RCC 7860 (cell line): Measurements from ENCODE around the gene CORO2A.

ENCODE experiments used
- DNase-seq: peaks from one replicate; pipeline ENCODE4 v3.0.0-alpha.2; 2015; ENCODE audit warnings: low spot score
- FAIRE-seq: peaks from 2 replicates; lab custom pipeline; 2012; peaks lifted over from hg19 to GRCh38; lab: Jason Lieb, UNC

The CORO2A gene

DNA sequence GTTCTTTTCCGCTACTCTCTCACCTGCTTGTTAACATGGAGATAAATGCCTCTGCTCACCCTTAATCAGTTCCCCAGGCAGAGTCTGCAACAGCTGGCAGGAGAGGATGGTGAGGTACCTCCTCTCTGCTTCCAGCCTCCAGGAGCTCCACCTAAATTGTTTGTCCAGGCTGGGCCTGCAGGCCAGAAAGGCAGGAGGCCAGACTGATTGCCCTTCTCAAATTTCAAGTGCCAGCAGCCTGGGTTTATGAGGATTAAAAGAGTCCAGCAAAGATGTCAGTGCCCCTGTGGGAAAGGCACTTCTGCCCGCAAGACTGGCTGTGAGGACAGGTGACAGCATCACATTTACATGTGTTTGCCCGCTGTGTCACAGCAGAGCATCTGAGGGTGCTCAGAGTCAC, 19.8 kb downstream of the CORO2A start:
- FAIRE-seq (no peak), DNase-seq (no peak)

DNA sequence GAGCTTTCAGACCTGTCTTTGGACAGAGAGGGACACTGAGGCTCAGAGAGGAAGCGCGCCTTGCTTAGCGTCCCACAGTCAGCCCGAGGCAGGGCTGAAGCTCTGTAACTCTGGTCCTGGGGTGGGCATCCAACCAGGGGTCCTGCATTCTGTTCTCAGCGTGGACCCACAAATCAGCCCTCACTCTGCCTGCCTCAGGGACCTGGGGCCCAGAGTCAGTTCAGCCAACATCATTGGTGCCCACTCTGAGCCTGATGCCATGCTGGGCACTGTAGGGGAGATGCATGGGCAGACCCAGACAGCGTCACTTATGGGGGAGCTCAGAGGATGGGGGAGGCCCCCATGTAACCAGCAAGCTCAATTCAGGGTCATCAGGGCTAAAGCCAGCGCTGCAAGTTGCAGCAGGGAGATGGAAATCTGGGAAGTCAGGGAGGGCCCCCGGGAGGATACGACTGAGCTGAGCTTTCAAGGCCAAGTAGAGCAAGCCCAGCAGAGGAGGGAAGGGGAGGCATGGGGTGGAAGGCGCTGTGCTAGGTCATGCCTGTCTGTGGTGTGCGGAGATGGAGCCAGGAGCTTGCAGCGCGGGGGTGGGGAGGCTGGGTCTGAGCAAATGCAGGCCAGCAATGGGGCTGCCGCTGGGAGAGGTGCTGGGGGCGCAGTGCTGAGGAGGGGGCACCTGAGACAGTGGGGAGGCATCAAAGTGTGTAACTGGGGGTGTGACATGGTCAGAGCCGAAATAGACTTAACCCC, 21.1 kb downstream of the CORO2A start:
- DNase-seq (no peak), FAIRE-seq (no peak)

DNA sequence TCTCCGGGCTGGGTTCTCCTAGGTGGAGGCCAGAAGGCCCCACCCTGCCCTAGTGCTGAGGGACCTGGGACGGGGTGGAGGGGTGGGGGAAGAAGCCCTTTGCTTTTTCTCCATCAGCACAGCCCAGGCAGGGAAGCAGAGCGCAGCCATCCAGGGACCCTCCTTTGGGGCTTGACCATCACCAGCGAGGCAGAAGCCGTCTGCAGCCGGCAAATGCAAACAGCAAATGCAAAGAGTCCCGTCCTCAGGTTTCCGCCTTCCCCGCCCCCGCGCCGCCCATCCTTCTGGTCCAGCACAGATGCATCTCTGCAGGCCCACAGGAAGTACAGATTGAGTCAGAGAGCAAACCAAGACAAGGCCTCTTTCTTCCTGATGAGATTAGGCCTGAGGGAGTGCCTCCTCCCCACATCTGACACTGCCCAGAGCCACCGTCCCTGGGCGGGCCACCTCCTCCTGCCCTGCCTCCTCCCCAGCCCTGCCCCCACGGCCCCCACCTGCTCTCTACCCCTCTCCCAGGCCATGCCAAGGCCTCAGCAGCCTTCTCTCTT, 23.4 kb downstream of the CORO2A start:
- FAIRE-seq = no peak
- no peak for DNase-seq

DNA sequence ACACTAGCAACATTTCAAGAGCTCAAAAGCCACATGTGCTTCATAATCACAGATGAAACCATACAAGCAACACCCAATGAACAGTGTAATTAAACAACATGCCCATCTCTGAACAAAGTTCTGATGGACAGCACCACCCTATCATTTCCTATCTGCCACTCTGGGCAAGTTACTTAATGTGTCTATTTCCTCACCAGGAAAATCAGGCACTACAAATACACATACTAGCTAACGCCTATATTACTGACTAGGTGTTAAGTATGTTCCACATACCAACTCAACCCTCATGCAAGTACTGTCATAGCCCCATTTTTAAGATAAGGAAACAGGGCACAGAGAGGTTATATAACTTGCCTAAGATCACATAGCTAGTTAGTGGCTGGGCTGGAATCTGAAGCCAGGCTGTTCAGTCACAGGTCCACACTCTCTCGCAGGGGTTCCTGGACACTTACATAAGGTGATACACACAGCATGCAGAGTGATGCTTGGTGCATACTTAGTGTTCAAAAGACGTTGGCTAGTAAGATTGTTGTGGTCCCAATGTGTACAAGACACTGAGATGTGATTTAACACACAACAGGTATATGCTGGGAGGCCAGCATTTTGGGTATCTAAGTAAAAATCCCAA, 24.2 kb downstream of the CORO2A start:
- FAIRE-seq = no peak
- DNase-seq = no peak

DNA sequence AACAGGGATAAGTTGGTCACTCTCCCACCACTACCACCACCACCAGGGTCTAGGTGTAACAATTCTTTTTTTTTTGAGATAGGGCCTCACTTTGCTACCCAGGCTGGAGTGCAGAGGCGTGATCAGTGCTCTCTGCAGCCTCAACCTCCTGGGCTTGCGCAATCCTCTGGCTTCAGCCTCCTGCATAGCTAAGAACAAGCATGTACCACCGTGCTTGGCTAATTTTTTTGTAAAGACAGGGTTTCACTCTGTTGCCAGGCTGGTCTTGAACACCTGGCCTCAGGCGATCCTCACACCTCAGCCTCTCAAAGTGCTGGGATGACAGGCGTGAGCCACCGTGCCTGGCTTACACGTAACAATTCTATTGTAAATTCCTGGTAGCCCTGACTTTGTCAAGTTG, 27.5 kb downstream of the CORO2A start:
- DNase-seq = no peak
- no peak for FAIRE-seq

DNA sequence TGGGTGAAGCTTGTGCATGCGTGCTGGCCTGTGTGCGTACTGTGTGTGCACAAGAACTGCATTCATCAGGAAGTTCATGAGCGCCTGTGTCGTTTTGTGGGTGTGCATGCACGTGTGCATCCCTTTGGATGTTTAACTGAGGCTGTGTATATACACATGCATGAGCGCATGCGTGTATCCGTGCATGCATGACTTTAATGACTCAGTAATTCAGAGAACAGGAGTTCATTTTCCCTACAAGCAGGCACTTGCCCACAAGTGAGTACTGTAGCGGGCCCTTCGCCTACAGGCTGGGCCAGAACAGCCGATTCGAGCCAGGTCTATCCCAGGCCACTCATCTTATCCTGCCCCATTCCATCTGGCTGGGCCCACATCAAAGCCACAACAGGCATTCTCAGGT, 29.8 kb downstream of the CORO2A start:
- DNase-seq (no peak), FAIRE-seq (no peak)

DNA sequence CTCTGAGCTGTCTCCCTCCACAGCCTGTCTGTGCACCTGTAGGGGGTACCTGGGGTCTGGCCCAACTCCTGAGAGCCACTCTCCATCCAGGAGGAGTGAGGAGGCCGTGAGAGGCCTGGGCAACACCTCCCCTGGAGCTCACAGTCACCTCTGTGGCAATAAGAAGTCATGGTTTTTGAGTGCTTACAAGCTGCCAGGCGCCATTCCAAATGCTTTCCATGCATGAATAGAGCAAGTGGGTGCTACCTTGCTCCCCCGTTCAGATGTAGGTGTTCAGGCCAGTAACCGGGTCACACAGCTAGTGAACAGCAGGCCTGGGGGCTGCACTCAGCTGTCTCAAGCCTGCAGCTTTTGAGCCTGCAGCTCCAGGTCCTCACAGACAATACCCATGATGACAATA, 30.6 kb downstream of the CORO2A start:
- FAIRE-seq (no peak), DNase-seq (no peak)

DNA sequence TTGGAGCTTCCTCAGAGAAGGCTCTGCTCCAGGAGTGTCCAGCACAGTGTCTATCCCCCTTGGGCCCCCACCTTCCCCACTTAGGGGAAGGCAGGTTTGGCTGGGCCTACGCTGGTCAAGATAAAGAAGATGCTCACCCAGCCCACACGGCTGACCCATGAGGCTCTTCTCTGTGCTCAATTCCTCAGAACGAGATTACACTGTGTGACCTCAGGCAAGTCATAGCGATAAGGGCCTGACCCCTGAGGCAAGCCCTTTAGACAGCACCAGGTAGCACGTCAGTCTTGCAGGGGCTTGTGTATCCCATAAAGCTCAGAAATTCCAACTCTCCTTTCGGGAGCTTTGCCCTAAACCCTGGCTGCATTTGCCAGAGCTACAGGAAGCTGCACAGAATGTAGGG, 32.6 kb downstream of the CORO2A start:
- DNase-seq (no peak), FAIRE-seq (no peak)

DNA sequence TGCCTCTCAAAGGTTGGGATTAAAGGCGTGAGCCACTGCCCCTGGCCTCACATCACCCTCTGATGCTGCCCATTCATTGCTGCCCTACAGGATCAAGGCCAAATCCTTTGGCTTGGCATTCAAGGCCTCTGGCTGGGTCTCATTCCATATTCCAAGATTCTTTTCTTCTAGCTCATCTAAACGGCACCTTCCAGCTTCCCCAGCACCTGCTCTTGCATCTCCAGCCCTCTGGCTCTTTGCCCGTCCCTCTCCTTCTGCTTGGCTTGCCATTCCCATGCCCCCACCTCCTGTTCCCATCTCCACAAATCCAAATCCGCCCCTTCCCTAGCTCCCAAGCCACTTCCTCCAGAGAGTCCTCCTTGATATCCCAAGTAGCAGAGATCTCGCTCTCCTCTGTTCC, 33.1 kb downstream of the CORO2A start:
- DNase-seq (no peak), FAIRE-seq (no peak)

DNA sequence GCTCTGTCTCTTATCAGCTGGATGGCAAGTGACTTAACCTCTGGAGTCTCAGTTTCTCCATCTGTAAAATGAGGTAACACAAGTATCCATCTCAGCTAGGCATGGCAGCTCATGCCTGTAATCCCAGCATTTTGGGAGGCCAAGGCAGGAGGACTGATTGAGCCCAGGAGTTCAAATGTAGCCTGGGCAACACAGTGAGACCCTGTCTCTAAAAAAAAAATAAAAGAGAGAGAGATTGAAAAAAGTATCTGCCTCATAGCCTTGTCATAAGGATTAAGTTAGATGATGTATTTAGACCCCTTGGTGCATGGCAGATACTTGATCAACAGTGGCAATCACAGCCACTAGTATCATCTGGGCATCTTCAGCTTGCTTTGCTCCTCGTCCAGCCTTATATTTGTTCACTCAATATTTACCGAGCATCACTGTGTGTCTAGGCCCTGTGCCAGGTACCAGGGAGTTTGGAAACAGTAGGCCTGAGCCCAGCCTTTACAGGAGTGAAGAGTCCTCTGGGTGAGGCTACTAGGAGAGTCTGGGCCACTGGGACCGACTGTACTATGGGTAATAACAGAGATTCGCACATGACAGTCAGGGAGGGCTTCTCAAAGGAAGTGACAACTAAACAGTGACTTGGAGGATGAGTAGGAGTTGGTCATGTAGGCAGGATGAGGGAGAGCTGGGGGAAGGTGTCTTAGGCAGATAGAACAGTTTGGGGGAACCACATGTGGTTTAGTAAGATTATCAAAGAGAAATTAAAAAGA, 34.2 kb downstream of the CORO2A start:
- DNase-seq (no peak), FAIRE-seq (no peak)

DNA sequence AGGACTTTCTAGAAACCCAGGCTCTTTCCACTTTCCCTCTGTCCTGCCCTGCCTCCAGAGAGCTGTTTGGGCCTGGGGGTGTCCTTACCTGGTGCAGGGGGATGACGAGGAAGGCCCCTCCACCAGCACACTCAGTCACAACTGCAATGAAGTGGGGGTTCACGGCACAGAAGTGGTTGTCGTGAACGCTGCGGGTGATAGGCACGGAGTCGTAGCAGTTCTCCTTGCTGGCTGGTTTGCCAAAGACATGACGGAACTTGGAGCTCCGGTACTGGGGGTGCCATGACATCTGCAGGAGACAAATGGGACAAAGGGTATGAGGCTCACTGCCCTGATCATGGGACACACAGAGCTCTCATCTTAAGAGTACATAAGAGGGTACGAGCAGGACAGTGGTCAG, 35.1 kb downstream of the CORO2A start:
- no peak for DNase-seq
- no peak for FAIRE-seq

DNA sequence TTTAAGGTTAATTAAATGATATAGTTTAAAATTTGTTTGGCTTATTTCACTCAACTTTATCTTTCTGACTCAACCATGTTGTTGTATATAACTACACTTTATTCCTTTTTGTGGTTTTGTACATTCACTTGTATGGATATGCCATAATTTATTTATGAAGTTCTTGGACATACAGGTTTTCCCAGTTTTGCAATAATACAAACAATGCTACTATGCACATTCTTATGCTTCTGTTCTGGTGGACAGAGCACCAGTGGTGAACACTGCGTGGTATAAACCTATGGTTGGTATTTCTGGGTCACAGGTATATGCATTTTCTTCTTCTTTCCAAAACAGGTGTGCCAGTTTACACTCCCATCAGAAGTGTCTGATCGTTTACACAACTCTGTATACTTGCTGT, 37.8 kb downstream of the CORO2A start:
- DNase-seq (no peak), FAIRE-seq (no peak)

DNA sequence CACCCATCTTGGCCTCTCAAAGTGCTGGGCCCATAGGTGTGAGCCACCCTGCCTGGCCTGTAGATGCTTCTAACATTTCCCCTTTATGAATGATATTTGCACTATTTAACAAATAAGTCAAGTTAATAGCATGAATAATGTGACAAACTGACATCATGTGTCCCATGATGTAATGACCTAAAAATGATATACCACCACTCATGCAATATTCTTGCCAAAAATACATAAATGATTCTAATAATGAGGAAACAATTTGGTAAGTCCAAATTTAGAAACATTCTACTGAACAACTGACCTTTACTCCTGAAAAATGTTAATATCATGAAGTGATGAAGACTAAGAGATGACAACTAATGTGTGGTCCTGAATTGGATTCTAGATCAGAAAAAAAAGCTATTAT, 39.9 kb downstream of the CORO2A start:
- no peak for DNase-seq

DNA sequence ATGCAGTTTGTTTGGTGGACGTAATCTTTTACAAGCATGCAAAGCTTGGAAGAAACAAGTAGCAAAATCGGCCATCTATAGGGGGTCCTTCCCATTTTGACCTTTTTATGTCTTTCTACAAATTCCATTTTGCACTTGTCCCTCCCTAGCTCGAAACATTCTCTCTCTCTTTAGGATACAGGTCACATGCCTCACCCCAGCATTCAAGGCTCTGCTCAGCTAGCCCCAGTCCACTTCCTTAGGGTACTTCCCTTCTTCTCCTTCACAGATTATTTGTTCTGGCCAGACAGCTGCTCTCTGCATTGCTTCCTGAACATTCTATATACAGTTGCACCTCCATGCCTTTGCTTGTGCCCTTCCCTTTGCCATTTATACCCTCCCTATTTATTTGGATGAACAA, 41.7 kb downstream of the CORO2A start:
- DNase-seq (no peak), FAIRE-seq (no peak)

More for the DNA sequence above, 39.9 kb downstream of the CORO2A start:
- FAIRE-seq = no peak

DNA sequence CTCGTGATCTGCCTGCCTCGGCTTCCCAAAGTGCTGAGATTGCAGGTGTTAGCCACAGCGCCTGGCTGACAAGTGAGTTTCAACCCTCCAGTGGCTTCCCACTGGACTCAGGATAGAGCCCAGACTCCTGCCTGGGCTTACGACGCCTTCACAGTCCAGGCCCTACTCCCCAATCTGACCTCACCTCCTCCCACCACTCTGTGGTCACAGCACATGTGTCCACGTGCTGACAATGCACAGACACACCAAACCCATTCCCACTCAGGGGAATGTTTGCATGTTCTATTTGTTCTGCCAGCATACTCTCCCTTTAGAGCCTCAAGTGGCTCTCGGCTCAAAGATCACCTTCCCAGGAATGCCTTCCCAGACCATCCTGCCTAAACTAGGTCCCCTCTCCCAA, 42.3 kb downstream of the CORO2A start:
- FAIRE-seq (no peak), DNase-seq (no peak)

DNA sequence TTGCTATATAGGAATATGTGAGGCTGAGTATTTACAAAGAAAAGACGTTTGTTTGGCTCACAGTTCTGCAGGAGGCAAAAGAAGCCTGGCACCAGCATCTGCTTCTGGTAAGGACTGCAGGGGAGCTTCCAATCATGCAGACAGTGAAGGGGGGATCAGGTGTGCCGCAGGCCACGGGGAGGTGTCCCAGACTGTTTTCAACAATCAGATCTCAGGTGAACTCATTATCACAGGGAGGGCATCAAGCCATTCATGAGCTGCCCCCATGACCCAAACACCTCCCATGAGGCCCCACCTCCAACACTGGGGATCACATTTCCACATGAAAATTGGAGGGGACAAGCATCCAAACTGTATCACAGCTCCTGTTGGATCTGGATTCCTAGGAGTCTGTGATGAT, 43.0 kb downstream of the CORO2A start:
- no peak for FAIRE-seq
- no peak for DNase-seq

DNA sequence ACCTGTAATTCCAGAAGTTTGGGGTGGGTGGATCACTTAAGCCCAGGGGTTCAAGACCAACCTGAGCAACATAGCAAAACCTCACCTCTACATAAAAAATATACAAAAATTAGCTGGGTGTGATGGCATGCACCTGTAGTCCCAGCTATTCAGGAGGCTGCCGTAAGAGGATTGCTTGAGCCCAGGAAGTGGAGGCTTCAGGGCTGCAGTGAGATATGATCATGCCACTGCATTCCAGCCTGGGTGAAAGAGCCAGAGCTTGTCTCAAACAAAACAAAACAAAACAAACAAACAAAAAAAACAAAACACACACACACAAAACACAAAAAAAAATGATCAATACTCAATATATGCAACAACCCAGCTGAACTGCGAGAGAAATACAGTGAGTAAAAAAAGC, 44.0 kb downstream of the CORO2A start:
- FAIRE-seq (no peak), DNase-seq (no peak)

DNA sequence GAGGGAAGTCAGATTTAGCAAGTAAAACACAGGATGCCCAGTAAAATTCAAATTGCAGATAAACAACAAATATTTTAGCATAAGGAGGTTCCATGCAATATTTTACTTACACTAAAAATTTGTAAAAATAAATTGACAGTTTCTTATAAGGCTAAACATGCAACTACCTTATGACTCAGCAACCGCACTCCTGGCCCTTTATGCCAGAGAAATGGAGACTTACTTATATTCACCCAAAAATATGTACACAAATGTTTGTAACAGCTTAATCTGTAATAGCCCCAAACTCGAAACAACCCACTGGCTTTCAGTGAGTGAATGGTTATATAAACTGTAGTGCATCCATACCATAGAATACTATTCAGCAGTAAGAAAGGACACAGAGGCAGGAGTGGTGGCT, 44.9 kb downstream of the CORO2A start:
- FAIRE-seq = no peak
- DNase-seq = no peak

DNA sequence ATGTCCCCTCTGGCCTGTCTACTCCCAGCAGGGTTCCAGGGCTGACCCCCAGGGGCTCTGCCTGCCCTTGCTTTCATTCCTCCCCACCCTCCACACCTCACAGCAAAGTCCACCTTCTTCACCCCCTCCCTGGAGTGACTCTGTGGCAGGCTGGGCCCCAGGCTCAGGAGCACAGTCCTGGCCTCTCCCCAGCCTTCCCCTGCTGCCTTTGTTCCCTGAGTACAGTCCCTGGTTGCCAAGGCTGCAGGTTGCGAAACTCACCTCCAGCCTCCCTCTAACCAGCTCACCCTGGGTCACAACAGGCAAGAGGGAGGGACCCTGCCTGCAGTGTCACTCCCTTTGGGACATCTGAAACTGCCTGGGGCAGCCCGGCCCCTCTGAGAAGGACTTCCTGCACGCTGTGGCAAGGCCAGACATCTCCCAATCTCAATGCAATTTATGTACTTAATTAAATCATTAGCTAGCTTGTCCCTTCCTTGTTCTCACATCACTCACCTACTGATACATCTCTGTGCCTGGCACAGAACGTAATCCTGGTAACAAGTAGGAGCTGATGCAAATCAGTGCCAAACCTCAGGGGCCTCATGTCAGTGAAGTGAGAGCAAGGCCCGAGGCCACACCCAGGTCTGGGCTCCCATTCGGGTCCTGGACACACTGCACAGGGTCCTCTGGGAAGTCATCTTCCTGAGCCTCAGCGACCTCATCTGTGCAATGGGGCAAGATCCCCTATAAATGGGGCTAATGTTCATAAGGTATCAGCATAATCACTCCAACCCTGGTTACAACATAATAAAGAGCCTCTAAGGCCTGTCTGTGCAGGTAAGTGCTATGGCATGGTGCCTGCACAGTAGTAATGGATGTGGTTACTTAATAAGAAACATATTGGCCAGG, 46.1 kb downstream of the CORO2A start:
- FAIRE-seq = no peak
- DNase-seq = no peak

DNA sequence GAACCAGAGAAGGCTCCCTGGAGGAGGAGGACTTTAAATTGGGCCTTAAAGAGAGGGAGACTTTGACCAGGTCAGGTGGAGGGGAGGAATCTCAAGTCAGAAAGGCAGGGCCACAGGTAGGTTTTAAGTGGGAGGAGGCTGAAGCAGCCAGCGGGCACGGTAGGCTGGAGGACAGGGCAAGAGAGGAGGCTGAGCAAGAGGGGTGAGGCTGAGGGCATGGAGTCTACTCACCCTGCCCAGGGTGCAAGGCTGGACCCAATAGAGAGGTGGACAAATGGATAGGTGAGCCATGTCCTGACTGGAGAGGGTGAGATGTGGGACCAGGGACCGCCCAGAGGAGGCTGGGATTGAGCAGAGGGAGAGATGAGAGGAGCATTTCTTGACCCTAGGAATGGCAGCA, 47.8 kb downstream of the CORO2A start:
- DNase-seq (no peak), FAIRE-seq (no peak)

DNA sequence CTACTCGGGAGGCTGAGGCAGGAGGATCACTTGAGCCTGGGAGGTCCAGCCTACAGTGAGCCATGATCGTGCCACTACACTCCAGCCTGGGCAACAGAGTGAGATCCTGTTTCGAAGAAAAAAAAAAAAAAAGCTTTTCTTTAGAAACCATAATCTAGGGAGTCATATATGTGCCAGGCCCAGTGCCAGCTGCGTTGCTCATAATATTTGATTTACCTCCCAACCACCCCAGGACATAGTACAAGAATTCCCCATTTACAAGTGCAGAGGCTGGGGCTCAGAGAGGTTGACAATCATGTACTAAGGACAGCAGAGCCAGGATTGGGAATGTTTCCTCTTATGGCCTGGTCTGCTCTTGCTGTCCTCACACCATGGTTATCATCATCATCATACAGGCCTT, 48.4 kb downstream of the CORO2A start:
- DNase-seq (no peak), FAIRE-seq (no peak)
